HS-5 (cell line): ENCODE results near the gene C11orf52.

Source experiments
- DNase-seq: peaks from one replicate; pipeline ENCODE4 v3.0.0-alpha.2; 2012; ENCODE audit warnings: low read depth

C11orf52 gene

GRCh38 chr11:111939836-111940604 is 21.3 kb downstream of the C11orf52 start:
- DNase-seq = no peak

- DNase-seq = no peak
These were observed 23.2 kb downstream of the C11orf52 start for GRCh38 chr11:111941963-111942362.

GRCh38 chr11:111942829-111943228 is 24.1 kb downstream of the C11orf52 start:
- DNase-seq = no peak

- DNase-seq = no peak
These were observed 25.4 kb downstream of the C11orf52 start for GRCh38 chr11:111944139-111944538.

GRCh38 chr11:111944651-111945051 is 25.9 kb downstream of the C11orf52 start:
- DNase-seq = no peak

- DNase-seq = no peak
These were observed 26.5 kb downstream of the C11orf52 start for GRCh38 chr11:111945198-111945597.

GRCh38 chr11:111946499-111946898 is 27.8 kb downstream of the C11orf52 start:
- DNase-seq = no peak

- DNase-seq = no peak
These were observed 28.4 kb downstream of the C11orf52 start for GRCh38 chr11:111947143-111947542.

- no peak for DNase-seq
These were observed 31.1 kb downstream of the C11orf52 start for GRCh38 chr11:111949519-111950426.

- DNase-seq = no peak
These were observed 32.9 kb downstream of the C11orf52 start for GRCh38 chr11:111951565-111951964.

- no peak for DNase-seq
These were observed 35.4 kb downstream of the C11orf52 start for GRCh38 chr11:111954154-111954553.

- no peak for DNase-seq
These were observed 39.1 kb downstream of the C11orf52 start for GRCh38 chr11:111957663-111958444.

GRCh38 chr11:111960916-111961315 is 42.2 kb downstream of the C11orf52 start:
- DNase-seq = no peak

GRCh38 chr11:111961389-111962300 is 42.9 kb downstream of the C11orf52 start:
- no peak for DNase-seq

- DNase-seq = no peak
These were observed 45.2 kb downstream of the C11orf52 start for GRCh38 chr11:111963931-111964340.

- no peak for DNase-seq
These were observed 48.0 kb downstream of the C11orf52 start for GRCh38 chr11:111966678-111967077.

GRCh38 chr11:111967649-111968048 is 48.9 kb downstream of the C11orf52 start:
- no peak for DNase-seq

GRCh38 chr11:111969344-111969743 is 50.6 kb downstream of the C11orf52 start:
- DNase-seq = no peak

GRCh38 chr11:111974446-111974845 is 55.7 kb downstream of the C11orf52 start:
- no peak for DNase-seq

GRCh38 chr11:111975076-111975806 is 56.5 kb downstream of the C11orf52 start:
- no peak for DNase-seq
